Activated CD8-positive, alpha-beta memory T cell treated with anti-CD3 and anti-CD28 coated beads, Interleukin-2, amount 50 U/mL, for 24 hours (primary cell): Measurements from ENCODE around the gene PAQR4.
A peak's percentile ranks its signal among the peaks of the same experiment; 100 is the strongest.

Experiments
- DNase-seq: peaks from one replicate; pipeline ENCODE4 v3.0.0-alpha.2; 2020; ENCODE audit errors: extremely low read depth

The PAQR4 gene

DNA sequence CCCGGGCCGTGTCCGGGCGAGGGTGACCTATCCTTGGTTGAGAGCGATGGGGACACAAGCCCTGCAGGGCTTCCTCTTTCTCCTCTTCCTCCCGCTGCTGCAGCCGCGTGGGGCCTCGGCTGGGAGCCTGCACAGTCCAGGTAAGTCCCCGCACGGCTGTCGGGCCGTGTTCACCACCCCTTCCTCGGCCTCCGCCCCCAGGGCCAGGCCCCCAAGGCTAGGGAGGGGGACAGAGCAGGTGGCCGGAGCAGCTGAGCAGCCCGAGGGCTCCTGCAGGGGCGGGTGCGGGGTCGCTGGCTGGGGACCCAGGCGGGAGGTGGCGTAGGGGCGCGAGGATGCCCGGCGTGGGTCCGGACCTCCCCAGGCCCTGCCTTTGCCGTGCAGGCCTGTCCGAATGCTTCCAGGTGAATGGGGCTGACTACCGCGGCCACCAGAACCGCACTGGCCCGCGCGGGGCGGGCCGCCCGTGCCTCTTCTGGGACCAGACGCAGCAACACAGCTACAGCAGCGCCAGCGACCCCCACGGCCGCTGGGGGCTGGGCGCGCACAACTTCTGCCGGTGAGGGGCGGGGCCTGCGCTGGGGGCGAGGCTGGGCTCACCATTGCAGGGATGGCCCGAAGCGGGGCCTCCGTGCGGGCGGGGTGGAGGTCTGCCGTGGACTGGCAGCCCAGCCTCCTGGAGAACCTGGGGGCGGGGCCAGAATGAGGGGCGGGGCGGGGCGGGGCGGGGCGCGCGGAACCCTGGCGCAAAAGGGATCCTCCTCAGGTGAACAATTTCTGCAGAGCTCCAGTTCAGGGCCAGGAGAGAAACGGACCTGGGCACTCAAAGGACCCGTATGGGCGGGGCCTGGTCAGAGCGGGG, 4.4 kb upstream of the PAQR4 start:
- DNase-seq = no peak

DNA sequence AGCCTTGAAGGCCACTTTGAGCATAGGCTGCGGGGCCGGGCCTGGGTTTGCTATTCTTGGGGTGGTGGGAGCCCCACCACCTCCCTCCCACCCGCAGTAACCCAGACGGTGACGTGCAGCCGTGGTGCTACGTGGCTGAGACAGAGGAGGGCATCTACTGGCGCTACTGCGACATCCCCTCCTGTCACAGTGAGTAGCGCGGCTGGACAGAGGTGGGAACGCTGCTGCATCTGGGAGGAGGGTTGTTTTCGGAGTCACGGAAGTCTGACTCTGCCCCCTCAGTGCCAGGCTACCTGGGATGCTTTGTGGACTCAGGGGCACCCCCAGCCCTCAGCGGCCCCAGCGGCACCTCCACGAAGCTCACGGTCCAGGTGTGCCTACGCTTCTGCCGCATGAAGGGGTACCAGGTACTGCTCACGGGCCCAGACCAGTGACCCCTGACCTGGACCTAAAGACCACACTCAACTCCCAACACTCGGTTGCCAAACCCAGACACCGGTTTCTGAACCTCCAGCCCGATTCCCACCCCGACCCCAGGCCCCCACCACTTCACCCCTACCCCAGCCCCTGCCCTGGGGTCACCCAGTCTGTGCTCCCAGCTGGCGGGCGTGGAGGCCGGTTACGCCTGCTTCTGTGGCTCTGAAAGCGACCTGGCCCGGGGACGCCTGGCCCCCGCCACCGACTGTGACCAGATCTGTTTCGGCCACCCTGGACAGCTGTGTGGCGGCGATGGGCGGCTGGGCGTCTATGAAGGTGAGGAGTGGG, 2.9 kb upstream of the PAQR4 start:
- DNase-seq = no peak

DNA sequence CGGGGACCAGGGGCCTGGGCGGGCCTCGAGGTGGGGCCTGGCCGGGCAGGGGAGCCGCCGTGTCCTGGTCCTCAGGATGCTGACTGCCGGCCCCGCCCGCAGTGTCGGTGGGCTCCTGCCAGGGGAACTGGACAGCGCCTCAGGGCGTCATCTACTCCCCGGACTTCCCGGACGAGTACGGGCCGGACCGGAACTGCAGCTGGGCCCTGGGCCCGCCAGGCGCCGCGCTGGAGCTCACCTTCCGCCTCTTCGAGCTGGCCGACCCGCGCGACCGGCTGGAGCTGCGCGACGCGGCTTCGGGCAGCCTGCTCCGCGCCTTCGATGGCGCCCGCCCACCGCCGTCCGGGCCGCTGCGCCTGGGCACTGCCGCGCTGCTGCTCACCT, 2.3 kb upstream of the PAQR4 start:
- DNase-seq = no peak

DNA sequence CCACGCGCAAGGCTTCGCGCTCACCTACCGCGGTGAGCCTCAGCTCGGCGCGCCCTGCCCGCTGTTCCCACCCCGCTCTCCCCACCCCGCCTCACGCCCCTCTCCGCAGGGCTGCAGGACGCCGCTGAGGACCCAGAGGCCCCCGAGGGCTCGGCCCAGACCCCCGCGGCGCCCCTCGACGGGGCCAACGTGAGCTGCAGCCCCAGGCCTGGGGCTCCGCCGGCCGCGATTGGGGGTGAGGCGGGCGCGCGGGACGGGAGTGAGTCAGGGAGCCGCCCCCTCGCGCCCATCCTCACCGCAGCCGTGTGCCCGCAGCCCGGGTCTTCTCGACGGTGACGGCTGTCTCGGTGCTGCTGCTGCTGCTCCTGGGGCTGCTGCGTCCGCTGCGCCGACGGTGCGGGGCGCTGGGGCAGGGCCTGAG, 1.9 kb upstream of the PAQR4 start:
- no peak for DNase-seq

DNA sequence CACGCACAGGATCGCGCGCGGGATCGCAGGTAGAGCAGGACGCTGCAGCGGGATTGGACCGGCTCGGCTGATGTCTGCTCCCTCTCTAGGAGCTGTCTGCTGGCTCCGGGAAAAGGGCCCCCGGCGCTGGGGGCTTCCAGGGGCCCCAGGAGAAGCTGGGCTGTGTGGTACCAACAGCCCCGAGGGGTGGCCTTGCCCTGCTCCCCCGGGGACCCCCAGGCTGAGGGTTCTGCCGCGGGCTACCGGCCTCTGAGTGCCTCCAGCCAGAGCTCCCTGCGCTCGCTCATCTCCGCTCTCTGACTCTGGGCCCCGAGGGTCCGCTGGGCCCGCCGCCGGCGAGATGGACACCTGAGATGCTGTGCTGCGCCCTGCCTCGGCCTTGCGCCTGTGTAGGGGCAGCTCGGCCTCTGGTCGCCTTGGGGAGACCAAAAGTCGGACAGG, 1.4 kb upstream of the PAQR4 start:
- DNase-seq = no peak

DNA sequence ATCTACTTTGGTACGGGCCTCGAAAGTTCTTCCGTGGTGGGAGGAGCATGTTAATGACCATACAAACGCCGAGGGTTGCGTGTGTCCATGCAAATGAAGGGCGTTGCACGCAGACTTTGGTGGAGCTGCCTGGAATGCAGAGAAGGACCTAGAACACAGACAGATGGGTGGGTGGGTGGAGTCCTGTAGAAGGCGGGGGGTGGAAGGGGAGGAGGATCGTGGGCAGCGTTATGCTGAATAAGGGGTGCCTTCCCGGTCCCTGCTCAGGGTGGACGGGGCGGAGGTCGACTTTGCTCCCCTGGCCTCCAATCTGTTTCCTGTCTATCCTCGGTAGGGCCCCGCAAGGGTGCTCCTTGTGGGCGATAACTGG, 795 bp upstream of the PAQR4 start:
- no peak for DNase-seq

DNA sequence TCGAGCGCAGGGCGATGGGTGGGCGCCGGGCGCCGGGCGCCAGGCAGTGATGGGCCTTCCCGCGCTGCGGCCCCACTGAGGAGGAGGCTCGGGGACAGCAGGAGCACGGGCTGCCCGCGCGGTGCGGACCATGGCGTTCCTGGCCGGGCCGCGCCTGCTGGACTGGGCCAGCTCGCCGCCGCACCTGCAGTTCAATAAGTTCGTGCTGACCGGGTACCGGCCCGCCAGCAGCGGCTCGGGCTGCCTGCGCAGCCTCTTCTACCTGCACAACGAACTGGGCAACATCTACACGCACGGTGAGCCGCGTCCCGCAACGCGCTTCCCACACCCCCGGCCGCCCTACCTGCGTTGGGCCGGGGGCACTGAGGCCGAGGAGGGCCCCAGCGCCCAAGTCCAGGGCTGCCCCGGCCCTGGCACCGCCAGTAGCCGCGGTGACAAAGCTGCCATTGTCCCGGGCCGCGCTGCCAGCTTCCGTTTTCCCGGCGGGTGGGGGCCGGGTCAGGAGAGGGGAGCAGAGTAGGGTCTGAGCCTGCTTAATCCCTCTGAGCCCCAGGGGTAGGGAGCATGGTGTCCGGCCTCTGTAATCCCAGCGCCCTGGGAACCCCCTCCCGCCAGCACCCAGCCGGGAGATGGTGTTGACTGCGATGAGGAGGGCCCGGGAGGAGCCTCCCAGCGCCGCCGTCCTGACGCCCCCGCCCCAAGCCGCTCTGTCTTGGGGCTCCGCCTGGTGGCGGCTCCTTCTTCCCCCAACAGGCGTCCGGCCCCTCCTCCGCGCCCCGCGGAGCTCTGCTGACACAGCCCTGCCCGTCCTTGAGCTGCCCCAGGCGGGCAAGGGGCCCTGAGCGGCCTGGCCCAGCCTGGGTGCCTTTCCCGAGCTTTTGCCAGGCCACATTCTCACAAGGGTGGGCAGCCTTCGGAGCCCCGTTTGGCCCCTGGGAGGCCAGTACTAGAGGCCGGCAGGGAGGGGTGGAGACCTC, 685 bp downstream of the PAQR4 start:
- DNase-seq = peak; percentile 46

DNA sequence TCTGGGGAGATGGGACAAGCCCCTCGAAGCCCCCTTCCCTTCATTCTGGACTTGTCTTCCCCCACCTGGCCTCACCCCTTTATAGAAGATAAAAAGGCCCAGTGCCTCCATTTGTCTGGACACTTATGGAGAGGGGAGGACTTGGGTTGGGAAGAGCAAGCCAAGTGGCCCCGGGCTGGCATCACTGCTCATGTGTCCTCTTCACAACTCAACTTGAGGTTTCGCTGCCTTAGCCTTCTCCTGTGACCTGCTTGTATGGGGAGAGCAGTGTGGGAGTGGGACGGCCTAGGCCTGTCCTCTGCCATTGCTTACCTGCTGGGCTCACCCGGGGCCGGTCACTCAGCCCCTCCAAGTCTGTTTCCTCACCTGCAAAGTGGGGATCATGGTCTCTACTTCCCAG, 1.4 kb downstream of the PAQR4 start:
- no peak for DNase-seq

DNA sequence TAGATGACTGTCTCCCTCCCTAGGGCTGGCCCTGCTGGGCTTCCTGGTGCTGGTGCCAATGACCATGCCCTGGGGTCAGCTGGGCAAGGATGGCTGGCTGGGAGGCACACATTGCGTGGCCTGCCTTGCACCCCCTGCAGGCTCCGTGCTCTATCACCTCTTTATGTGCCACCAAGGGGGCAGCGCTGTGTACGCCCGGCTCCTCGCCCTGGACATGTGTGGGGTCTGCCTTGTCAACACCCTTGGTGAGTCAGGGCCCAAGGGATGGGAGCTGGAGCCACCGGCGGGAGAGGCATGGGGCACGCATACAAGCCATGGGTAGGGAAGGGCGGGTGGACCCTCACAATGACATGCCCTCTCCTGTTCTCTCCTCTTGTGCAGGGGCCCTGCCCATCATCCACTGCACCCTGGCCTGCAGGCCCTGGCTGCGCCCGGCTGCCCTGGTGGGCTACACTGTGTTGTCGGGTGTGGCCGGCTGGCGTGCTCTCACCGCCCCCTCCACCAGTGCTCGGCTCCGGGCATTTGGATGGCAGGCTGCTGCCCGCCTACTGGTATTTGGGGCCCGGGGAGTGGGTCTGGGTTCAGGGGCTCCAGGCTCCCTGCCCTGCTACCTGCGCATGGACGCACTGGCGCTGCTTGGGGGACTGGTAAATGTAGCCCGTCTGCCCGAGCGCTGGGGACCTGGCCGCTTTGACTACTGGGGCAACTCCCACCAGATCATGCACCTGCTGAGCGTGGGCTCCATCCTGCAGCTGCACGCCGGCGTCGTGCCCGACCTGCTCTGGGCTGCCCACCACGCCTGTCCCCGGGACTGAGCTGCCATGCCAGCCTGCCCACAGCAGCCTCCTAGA, 2.2 kb downstream of the PAQR4 start:
- no peak for DNase-seq

DNA sequence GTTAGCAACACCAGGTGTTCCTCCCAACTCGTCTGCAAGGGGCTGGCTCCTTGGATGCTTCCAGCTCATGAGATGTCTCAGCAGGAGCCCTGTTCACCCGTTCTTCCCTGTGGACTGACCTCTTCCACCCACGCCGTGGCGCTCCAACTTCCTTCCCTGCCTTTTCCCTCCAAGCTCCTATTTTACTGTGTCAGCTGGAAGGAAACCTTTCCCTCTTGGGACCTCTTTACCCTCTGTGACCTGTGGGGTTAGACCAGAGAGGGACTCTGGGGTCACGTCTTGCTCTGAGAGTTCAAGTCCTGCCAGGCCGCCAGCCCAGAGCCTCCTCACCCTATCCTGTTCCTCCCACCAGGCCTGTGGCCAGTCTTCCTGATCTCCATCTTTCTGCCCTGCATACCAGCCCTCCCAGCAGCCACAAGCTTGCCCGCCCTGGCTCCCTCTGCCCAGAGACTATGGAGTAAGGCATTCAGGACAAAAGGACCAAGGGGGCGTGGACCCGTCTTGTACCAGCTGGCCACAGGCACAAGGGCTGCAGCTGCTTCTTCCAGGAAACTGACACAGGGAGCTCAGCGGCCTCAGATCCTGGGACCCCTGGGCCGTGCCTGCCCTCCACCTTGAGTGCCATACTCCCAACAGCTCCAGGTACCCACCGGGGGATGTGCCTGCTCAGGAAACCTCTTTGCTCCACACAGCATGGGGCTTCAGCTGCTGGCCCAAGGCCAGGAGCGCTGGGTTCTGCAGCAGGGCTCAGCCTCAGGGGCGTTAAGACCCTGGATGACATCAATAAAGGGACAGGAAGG, 3.0 kb downstream of the PAQR4 start:
- no peak for DNase-seq

DNA sequence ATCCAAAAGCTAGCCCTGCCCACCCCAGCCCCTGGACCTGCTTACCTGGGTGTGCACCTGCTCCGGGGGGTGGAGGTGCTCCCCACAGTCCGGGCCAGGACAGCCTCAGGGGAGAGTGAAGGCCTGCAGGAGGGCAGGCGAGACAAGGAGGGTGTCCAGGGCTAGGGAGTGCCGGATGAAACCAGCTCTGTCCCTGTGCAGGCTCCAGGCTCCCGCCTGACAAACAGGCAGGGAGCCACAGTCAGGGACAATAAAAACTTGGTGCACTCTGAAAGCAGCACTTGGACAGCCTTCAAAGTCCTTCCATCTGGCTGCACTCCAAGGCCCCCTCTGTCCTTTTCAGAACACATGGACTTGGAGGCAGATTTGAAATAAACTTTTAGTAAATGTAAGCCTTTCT, 3.9 kb downstream of the PAQR4 start:
- no peak for DNase-seq

DNA sequence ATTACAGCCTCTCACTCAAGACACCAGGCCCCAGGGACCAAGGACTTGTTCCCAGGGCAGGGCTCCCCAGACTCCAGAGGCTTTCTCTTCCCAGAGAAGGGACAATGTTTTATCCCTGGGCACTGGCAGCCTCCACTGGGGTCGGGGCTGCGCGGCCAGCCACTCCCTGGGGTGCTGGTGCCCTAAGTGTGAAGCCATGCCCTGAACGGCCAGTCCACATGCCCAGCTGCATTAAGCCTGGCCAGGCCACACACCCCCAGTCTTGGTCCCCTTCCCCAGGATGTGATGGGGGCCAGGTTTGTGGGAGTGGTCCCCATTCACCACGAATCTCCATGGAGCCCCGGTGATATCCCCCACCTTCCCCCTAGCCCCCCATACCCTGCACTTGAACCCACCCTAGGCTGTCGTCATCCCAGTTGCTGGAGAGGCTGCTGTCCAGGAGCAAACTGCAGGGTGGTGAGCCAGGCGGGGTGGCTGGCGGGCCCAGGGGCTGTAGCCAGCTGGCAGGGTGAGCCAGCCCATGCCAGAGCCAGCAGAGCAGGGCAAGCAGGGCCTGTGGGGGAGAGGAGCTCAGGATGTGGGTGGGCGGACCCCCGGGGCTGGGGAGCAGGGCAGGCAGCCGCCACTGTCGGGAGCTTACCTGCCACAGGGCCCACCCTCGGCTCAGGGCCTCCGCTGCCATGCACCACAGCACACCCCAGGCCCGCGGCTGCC, 4.6 kb downstream of the PAQR4 start:
- no peak for DNase-seq

DNA sequence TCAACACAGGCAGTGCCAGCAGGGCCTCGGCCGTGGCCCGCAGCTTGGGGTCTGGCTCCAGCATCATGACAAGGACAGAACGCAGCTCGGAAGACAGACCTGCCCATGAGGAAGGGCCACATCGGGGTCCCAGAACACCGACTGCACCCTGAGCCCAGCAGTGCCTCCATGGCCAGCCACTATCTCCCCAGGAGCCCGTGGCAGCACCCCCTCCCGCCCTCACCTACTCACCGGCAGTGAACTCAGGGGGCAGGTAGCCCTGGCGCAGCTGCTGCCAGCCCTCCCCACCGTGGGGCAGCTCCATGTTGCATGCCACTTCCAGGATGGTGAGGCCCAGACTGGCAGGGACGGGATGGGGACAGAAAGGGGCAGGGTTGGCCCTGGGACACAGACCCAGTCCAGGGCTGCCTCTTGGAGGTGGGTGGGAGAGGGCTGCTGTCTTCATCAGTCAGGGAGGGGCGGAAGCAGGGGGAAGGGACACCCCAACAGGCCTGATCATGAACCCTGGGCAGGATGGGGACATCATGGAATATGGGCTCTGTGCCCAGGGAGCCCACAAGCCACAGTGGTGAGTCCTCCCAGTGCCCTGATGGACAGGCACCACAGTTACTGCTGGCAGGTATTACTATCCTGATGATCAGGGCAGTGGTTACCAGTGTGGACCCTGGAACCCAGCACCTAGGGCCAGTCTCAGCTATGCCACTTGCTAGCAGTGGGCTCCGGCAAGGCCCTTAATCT, 5.3 kb downstream of the PAQR4 start:
- no peak for DNase-seq

DNA sequence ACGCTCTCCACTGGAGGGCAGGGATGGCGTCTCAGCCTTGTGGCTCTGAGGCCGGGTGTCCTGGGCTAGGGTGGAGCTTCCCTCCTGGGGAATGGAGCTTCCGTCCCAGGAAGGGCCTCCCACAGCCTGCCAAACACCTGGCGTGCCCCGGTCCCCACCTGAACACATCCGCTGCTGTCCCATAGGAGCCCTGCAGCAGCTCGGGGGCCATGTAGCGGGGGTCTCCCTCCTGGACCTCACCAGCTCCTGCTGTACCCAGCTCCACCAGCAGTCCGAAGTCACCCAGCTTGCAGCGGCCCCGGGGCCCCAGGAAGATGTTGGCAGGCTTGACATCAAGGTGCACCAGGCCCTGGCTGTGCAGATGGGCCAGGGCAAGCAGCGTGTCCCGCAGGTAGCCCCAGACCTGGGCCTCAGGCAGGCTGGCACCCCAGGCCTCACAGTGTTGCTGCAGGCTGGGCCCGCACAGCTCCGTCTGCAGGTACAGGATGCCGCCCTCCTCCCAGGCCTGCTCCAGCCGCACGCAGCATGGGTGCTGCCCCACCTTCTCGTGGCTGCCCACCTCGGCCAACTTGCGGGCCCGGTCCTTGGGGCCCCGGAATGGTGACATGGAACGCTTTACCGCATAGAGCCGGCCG, 6.1 kb downstream of the PAQR4 start:
- no peak for DNase-seq

DNA sequence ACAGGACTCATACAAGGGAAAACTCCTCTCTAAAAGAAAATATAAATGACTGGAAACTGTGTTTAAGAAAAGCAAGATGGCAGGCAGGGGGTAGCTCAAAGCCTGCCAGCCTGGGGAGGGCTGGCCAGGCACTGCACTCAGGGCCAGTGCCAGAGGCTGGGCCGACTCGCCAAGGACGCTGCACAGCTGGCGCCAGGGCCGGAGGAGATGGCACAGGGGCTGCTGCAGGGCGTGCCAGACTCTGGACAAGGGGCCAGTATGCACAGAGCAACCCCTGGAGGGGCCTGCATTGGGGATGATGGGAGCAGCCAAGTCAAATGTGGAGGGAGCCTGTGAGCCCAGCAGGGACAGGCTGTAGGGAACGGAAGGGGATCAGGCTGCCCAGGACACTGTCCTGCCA, 7.1 kb downstream of the PAQR4 start:
- no peak for DNase-seq

DNA sequence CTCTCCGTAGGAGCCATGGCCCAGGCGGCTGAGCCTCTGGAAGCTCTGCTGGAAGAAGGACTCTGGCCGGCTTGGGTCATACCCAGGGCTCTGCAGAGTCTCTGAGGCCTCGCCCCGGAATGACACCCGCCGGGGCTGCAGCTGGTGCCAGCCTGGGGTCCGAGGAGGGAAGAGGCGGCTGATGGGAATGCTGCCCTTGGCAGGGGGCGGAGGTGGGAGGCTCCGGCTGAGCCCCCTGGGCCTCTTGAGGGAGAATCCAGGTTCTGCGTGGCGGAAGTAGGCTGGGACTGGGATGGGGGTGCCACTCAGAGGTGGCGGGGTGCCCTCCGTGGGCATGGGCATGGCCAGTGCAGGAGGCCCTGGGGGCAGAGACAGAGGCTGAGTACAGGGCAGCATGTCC, 7.5 kb downstream of the PAQR4 start:
- DNase-seq = no peak

DNA sequence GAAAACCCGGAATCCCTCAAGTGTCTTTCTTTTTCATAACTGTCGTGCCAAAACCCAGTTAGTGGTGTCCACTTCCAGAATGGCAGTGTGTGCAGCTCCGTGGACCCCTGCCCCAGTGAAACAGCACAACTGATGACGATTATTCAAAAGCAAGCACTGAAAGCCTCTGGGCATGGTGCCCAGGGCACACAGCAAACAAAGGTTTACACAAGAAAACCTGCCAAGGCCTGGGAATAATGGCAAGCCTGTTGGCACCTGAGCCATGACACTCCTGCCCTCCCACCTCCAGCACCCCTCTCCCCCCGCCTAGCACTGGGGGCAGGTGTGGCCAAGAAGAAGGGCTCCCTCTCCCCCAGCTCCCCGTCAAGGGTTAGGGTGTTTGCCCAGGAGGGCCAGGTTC, 8.3 kb downstream of the PAQR4 start:
- no peak for DNase-seq

DNA sequence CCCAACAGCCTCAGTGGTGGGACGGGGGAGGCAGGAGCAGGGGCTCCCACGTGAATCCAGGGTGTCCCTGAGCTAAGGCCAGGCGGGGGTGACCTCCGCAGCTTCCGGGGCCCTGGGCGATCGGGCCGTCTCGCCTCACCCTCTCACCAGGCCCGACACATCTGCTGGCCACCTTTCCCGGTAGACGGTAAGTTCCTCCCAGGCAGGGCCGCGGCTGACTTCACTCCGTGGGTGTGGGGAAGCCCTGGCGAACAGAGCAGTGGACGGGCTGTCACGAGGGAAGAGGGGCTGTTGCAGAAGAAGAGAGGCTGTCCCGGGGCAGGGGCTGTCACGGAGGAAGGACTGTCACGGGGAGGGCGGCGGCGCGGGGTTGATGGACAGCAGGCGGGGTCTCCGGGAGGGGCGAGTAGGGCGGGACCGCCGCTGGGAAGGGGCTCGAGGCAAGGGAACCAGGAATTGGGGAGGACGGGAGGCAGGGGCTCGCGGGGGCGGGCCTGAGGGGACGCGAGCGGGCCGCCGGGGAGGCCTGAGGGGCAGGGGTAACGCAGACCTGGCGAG, 10.6 kb downstream of the PAQR4 start:
- no peak for DNase-seq
